ENCODE data around the gene DNAH14. TPM values are rescaled to one million over a fixed set of nuclear protein-coding genes. Genes with fewer than 3 reads are reported as not detected.

Gene DNAH14
- total and polyA plus RNA-seq, 2 experiments from 2014 or later: 55.3 to 80.2 TPM

DNA sequence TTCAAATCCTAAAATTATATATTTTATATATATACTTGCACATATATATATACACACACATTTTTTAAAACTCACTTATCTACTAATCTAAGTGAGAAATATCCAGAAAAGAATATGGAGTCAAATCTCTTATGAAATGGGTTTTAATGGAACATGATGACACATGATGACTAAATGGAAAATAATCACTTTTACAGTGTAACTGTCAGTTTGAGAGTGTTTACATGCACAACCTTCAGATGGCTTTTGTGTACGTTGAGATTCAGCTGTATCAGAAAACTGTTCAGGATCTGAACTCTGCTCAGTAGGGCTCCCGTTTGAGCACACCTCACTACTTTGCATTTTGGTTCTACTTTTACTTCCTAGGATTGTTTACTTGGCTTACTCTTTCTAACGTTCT is 189.8 kb downstream of the DNAH14 start:
- Mint-ChIP-seq H3K4me1 (peaks cover 9% of the 10 kb centered on the region; the same call in 2 of the 3 replicates), H3K36me3 (ENCODE audit: low read depth) (peaks cover 3% of the 10 kb centered on the region; the same call in 2 of the 3 replicates), H3K4me3 (no peak overlapping the region), H3K27me3 (ENCODE audit: insufficient read depth, low read depth, poor library complexity) (no peaks in the 10 kb centered on the region), H3K27ac (no peak overlapping the region), H3K9me3 (no peaks in the 10 kb centered on the region)
- no peaks in the 10 kb centered on the region; the same call in 1 of the 2 replicates for H3K9me2 ChIP-seq (ENCODE audit: insufficient read depth)
- H3K79me2 ChIP-seq (replicated peaks; ENCODE audit: insufficient read depth): no peaks in the 10 kb centered on the region
- no peak overlapping the region for H2AFZ ChIP-seq
- DNase-seq (ENCODE audit: low spot score) (no peak), ATAC-seq (no peak)
- H3F3A ChIP-seq (replicated peaks; ENCODE audit: low read depth): no peaks in the 10 kb centered on the region
- H3K4me2 ChIP-seq: peak overlapping the region; percentile 39; the same call in 1 of the 2 replicates
- TF ChIP-seq NANOG (IDR thresholded peaks at IDR 0.05; ENCODE audit: borderline replicate concordance) (no peak), POLR2AphosphoS5 (IDR thresholded peaks at IDR 0.05; ENCODE audit: low read depth) (no peak), STAT1 (IDR thresholded peaks at IDR 0.05; ENCODE audit: unreplicated experiment) (no peak), EZH2phosphoT487 (IDR thresholded peaks at IDR 0.05; ENCODE audit: unreplicated experiment) (no peak), JUNB (IDR thresholded peaks at IDR 0.05; ENCODE audit: unreplicated experiment) (no peak), EZH2 (IDR thresholded peaks at IDR 0.05; ENCODE audit: low read depth, unreplicated experiment) (no peak)
- TF ChIP-seq, protein P1, sequence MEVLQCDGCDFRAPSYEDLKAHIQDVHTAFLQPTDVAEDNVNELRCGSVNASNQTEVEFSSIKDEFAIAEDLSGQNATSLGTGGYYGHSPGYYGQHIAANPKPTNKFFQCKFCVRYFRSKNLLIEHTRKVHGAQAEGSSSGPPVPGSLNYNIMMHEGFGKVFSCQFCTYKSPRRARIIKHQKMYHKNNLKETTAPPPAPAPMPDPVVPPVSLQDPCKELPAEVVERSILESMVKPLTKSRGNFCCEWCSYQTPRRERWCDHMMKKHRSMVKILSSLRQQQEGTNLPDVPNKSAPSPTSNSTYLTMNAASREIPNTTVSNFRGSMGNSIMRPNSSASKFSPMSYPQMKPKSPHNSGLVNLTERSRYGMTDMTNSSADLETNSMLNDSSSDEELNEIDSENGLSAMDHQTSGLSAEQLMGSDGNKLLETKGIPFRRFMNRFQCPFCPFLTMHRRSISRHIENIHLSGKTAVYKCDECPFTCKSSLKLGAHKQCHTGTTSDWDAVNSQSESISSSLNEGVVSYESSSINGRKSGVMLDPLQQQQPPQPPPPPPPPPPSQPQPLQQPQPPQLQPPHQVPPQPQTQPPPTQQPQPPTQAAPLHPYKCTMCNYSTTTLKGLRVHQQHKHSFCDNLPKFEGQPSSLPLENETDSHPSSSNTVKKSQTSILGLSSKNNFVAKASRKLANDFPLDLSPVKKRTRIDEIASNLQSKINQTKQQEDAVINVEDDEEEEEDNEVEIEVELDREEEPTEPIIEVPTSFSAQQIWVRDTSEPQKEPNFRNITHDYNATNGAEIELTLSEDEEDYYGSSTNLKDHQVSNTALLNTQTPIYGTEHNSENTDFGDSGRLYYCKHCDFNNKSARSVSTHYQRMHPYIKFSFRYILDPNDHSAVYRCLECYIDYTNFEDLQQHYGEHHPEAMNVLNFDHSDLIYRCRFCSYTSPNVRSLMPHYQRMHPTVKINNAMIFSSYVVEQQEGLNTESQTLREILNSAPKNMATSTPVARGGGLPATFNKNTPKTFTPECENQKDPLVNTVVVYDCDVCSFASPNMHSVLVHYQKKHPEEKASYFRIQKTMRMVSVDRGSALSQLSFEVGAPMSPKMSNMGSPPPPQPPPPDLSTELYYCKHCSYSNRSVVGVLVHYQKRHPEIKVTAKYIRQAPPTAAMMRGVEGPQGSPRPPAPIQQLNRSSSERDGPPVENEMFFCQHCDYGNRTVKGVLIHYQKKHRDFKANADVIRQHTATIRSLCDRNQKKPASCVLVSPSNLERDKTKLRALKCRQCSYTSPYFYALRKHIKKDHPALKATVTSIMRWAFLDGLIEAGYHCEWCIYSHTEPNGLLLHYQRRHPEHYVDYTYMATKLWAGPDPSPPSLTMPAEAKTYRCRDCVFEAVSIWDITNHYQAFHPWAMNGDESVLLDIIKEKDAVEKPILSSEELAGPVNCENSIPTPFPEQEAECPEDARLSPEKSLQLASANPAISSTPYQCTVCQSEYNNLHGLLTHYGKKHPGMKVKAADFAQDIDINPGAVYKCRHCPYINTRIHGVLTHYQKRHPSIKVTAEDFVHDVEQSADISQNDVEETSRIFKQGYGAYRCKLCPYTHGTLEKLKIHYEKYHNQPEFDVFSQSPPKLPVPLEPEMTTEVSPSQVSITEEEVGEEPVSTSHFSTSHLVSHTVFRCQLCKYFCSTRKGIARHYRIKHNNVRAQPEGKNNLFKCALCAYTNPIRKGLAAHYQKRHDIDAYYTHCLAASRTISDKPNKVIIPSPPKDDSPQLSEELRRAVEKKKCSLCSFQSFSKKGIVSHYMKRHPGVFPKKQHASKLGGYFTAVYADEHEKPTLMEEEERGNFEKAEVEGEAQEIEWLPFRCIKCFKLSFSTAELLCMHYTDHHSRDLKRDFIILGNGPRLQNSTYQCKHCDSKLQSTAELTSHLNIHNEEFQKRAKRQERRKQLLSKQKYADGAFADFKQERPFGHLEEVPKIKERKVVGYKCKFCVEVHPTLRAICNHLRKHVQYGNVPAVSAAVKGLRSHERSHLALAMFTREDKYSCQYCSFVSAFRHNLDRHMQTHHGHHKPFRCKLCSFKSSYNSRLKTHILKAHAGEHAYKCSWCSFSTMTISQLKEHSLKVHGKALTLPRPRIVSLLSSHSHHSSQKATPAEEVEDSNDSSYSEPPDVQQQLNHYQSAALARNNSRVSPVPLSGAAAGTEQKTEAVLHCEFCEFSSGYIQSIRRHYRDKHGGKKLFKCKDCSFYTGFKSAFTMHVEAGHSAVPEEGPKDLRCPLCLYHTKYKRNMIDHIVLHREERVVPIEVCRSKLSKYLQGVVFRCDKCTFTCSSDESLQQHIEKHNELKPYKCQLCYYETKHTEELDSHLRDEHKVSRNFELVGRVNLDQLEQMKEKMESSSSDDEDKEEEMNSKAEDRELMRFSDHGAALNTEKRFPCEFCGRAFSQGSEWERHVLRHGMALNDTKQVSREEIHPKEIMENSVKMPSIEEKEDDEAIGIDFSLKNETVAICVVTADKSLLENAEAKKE (CRISPR knock-in tag; IDR thresholded peaks at IDR 0.05): no peak
- TF ChIP-seq, protein P2, sequence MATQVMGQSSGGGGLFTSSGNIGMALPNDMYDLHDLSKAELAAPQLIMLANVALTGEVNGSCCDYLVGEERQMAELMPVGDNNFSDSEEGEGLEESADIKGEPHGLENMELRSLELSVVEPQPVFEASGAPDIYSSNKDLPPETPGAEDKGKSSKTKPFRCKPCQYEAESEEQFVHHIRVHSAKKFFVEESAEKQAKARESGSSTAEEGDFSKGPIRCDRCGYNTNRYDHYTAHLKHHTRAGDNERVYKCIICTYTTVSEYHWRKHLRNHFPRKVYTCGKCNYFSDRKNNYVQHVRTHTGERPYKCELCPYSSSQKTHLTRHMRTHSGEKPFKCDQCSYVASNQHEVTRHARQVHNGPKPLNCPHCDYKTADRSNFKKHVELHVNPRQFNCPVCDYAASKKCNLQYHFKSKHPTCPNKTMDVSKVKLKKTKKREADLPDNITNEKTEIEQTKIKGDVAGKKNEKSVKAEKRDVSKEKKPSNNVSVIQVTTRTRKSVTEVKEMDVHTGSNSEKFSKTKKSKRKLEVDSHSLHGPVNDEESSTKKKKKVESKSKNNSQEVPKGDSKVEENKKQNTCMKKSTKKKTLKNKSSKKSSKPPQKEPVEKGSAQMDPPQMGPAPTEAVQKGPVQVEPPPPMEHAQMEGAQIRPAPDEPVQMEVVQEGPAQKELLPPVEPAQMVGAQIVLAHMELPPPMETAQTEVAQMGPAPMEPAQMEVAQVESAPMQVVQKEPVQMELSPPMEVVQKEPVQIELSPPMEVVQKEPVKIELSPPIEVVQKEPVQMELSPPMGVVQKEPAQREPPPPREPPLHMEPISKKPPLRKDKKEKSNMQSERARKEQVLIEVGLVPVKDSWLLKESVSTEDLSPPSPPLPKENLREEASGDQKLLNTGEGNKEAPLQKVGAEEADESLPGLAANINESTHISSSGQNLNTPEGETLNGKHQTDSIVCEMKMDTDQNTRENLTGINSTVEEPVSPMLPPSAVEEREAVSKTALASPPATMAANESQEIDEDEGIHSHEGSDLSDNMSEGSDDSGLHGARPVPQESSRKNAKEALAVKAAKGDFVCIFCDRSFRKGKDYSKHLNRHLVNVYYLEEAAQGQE (IDR thresholded peaks at IDR 0.05; ENCODE audit: unreplicated experiment): no peak
- H3K27ac ChIP-seq (ENCODE audit: low read depth): no peak overlapping the region
- H3K4me1 ChIP-seq (ENCODE audit: insufficient read depth): peaks cover 10% of the 10 kb centered on the region
- H3K27me3 ChIP-seq (ENCODE audit: insufficient read depth): no peaks in the 10 kb centered on the region
- H4K20me1 ChIP-seq (replicated peaks; ENCODE audit: insufficient read depth): no peaks in the 10 kb centered on the region
- no peak overlapping the region for H3K4me3 ChIP-seq
- H3K36me3 ChIP-seq (ENCODE audit: insufficient read depth): no peaks in the 10 kb centered on the region

Data from GM23338 (cell line).